HG03135 (cell line): Measurements from ENCODE around the gene OLFM2.
"Not testable (repeated sequence)": the region's sequence is repeated elsewhere in the genome, so short reads cannot be mapped to it uniquely, and the experiment has no call there.

Experiments used
- ATAC-seq: cut with Tn5 transposase; IDR thresholded peaks from one replicate; pipeline ENCODE4 v1.9.1; 2021; ENCODE audit warnings: mild to moderate bottlenecking, moderate library complexity; ENCODE audit not compliant: unreplicated experiment

The OLFM2 gene

DNA sequence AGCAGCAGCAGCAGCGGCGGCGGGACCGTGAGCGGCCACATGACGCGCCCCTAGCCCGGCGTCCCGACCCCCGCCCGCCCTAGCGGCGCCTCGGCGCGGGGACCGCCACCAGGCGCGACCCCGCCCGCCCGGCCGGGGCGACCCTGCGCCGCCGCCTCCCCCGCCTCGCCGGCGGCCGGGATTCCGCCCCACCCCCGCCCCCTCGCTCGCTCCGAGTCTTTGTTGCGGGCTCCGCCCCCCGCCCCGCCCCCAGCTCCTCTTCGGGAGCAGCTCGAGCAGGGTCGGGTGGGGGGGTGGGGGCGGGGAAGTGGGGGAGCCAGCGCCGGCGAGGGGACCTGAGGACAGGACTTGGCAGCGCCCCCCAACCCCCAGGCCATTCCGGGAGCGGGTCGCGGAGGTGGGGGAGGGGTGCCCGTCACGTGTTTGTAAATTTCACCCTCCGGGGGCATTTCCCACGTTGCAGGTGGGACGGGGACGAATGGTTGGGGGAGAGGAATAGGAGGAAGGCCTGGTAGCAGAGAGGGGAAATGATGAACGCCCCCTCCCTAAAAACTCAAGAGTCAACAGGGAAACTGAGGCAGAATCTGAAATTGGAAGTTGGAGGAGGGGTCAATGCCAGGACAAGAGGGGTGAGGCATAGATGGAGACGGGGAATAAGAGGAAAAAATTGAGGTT lies at the start of gene OLFM2:
TSS of gene OLFM2 (minus strand) at position 190 of the 675 bp plus-strand sequence. CDS start at position 41, 149 bp downstream.
- ATAC-seq = no peak

DNA sequence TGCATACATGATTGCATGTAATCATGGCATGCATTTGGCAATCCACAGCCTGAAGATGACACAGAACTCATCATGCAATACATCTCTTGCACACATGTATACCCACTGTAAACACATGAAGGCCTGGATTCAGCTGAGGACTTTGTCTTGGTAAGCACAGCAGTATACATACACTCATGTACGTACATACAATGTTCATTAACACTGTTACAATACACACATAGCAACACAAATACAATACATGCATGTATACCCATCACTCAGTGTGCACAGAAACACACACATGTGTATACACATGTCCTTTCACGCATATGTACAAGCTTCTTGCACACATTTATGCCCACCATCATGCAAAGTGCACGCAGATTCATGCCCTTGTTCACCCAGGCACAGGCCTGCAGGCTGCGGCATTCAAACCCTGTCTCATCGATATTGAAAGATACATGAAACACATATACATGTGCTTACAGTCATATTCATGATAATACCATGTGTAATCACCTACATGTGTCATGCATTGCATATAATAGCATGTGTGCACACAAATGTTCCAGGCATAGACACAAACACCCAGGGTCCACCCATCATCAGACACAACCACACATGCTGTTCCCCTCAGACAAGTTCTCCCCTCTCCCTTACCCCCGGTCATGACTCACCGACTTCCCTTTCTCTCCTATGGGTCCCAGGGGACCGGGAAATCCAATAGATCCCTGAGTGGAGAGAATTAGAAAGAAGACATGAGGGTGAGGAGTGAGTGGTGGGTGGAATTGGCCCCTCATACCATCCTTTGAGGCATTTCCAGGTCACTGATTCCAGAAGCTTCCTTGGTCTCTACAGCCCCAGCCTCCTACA lies 45.3 kb upstream of the OLFM2 start:
- no peak for ATAC-seq

DNA sequence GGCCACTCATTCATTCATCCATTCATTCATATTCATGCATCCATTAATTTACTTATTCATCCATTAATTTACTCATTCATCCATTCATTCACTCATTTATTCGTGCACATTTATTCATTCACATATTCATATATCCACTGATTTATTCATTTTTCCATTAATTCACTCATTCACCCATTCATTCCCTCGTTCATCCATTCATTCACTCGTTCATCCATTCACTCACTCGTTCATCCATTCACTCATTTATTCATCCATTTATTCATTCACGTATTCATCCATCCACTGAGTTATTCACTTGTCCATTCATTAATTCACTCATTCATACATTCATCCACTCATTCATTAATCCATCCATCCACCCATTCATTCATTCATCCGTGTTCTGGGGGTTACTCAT lies 35.8 kb upstream of the OLFM2 start:
- no peak for ATAC-seq

DNA sequence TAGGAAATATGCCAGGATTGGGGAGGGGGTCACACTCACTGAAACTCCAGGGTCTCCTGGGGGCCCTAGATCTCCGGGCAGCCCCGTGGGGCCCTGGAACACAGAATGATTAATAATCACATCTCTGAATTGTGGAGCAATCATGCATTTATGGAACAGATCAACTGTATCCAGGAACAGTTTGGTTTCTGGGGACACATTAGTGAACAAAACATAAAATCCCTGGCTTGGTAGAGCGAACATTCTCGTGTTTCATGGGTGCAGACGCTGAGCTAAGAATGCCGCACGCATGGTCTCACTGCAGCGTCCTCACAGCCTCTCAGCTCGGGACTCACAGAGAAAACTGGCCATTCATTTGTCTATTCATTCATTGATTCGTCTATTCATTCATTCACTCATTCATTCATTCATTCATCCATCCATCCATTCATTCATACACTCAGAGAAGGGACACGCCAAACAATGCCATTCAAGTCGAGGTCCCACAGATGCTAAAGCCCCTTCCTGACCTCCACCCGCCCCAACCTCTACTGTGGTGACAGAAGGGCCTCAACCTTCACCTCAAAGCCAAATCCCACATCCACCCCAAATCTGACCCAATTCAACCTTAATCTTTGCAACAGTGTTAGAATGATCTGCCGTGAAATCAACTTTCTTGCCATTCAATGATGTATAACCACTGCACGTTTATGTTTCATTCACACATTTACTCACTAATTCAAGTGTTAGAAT lies 35.0 kb upstream of the OLFM2 start:
- no peak for ATAC-seq

DNA sequence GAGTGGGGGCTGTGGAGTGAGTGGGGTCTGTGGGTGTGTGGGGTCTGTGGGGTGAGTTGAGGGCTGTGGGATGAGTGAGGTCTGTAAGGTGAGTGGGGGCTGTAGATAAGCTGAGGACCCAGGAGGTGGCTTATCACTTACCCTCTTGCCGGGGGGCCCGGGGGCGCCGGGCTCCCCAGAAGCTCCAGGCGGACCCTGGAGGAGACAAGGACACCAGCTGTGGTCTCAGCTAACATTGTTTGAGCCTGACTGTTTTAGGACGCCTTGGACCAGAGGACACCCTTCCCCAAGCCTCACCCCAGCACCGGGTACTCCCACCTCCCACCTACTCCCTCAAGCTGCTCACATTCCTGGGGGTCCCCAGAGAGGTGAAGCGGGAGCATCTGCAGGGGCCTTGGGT lies 34.2 kb upstream of the OLFM2 start:
- ATAC-seq = no peak

DNA sequence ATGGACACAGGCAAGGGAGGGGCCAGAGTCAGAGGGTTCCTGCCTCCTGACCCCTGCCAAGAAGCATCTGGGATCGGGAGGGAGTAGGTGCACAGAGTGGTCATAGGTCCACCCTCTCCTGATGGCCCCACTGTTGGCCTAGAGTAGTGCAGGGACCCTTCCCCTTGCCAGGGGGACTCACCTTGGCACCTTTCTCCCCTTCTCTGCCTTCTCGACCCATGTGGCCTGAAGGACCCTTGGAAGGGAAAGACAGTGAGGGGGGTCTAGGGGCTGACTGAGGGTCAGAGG lies 33.3 kb upstream of the OLFM2 start:
- no peak for ATAC-seq

DNA sequence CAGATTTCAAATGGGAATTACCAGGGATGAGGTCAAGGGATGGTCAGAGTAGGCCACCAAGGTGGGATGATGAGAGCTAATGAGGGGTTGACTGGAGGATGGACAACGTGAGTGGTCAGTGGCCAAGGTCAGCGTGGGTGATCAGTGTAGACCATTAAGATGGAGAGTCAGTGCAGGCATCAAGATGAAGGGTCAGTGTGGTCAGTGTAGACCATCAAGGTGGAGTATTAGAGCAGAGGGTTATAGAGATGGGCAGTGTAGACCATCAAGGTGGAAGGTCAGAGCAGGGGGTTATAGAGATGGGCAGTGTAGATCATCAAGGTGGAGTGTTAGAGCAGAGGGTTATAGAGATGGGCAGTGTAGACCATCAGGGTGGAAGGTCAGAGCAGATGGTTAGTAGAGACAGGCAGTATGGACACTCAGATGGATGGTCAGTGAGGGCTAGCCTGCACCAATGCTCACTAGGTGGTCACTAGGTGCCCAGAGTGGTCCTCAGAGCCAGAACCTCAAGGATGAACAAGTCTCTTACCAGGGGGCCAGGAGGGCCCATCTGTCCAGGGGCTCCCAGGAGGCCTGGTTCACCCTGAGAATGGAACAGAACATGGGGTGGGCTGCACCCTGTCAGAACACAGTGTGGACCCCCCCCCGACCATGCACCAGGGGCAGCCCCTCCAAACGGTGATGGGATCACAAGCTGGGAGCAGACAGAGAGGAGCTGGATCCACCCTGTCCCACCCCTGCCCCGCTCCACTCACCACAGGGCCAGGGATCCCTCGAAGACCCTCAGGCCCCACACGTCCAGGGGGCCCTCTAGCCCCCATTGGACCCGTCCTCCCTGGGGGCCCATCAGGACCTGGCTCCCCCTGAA lies 32.7 kb upstream of the OLFM2 start:
- ATAC-seq = no peak

DNA sequence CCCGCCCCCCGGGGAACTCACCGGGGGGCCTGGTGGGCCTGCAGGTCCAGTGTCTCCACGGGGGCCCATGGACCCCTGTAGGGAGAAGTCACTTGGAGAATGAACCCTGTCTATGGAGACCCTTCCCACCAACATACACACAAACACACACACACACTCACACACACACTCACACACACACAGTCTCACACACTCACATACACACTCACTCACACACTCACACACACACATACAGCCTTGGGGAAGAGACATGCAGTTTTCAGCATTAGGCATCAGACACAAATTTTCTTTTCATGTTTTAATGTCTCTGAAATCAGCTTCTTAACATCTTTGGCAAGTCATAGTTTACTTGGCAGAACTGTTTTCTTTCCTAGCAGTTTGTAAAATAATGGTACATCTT lies 31.0 kb upstream of the OLFM2 start:
- no peak for ATAC-seq

DNA sequence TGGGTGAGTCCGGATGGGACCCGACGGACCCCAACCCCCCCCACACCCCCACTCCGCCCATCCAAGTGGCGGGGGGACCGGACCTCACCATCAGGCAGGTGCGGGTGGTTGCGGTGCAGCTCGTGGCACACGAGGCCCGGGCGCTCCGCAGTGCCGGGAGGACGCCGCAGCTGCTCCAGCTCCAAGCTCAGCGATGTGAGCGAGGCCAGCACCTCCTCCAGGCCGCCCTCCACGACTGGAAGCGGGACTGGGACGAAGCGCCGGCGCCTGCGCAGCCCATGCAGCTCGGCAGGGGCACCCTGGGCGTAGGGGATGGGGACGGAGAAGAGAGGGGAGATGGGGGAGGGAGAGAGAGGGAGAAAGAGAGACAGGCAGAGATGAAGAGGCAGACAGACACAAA lies 30.1 kb upstream of the OLFM2 start:
- ATAC-seq = no peak

DNA sequence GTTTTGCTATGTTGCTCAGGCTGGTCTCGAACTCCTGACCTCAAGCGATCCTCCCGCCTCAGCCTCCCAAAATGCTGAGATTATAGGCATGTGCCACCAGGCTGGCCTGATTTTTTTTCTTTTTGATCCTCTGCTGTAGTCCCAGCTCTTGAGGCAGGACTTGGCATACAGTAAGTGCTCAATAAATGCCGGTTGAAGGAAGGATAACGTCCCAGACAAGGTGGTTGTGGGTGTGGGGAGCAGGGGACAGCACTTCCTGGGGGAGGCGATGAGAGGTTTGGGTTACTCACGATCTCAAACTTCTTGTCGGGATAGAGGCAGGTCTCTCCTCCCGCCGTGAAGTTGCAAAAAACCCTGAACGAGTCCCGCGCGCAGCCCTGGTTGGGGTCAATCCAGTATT lies 29.7 kb upstream of the OLFM2 start:
- no peak for ATAC-seq

DNA sequence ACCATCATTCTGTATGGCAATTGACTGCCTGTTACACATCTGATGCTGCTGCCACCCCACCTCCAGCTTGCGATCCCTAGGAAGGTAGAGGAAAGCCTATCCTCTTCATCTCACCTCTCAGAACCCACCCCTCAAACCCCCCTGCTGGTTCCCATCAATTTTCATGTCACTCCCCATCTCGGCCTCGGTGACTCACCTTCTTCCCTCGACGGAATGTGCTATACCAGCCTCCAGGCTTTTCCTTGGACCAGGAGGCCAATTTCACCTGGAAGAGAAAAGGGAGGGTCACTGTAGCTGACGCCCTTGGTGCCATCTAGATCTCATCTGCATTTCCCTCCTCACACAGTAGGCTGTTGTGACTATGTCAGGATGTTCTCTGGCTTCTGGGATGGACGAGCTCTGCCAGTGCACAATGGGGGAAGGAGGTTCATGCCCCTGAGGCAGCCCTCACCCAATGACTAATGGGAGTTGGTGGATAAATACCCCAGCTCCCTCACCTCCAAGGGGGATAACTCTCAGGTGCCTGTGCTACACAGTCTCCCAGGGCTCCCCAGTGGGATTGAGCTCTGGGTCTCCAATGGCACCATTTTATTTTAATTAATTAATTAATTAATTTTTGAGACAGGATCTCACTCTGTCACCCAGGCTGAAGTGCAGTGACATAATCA lies 26.4 kb upstream of the OLFM2 start:
- no peak for ATAC-seq

DNA sequence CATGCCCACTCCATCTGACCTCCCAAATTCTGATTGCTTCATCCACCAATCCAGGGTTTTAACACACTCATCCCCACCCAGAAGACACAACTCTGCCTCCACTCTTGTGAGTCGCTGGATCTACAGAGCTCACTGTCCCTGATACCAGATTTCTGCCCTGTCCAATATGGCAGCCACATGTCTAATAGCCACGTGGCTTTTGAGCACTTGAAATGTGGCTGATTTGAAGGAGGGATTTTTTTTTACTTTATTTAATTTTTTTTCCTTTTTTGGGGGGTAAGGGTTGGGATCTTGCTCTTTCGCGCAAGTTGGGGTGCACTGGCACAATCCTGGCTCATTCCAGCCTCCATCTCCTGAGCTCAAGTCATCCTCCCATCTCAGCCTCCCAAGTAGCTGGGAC lies 24.8 kb upstream of the OLFM2 start:
- no peak for ATAC-seq

DNA sequence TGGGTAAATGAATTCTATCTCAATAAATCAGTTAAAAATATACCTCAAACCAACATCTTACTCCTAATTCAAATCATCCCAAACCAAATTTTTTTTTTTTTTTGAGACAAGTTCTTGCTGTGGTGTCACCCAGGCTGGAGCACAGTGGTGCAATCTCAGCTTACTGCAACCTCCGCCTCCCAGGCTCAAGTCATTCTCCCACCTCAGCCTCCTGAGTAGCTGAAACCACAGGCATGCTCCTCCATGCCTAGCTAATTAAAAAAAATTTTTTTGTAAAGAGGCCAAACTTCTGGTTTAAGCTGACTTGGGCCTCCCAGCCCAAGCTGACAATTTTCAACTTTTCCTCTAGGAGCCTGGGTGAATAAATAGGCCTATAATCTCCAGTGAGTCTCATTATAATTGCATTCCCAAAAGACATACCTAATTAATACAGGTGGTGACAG lies 22.1 kb upstream of the OLFM2 start:
- no peak for ATAC-seq

DNA sequence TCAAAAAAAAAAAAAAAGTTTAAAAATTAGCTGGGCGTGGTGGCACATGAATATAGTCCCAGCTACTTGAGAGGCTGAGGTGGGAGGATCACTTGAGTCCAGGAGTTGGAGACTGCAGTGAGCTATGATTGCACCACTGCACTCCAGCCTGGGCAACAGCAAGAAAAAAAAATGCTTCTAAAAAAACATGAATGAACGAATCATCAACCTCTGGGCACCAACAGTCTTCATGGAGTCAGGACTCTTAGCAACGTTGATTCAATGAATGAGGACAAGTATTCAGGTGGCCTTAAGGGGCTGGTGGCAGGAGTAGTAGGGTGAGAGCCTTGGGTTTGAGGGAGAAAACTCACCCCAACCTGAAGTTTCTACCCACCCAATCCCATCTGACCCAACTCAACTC lies 20.6 kb upstream of the OLFM2 start:
- ATAC-seq = no peak

DNA sequence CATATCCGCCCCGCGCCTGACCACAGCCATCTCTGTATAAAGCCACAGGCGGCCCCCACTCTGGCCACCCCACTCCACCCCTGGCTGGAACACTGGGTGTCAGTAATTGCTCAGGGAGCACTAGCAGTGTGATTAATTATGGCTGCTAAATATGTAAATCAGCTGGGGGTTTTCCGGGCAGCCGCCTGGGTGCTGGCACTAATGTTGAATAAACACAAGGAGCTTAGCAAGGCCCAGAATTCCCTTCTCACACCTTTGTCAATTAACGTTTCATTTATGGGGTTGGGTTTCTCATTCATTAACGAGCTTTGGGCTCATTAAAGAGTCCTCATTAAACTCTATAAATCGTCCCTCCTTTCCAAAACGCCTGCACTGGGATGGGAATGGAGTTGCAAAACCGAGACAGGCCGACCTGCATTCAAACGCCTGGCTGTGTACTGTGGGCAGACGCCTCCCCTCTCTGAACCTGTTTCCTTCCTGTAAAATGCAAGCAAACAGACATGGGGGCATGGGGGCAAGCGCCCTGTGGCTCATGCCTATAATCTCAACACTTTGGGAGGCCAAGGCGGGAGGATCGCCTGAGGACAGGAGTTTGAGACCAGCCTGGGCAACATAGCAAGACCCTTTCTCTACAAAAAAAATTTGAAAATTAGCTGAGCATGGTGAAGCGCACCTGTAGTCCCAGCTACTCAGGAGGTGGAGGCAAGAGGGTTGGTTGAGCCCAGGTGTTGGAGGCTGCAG lies 17.7 kb upstream of the OLFM2 start:
- ATAC-seq = no peak

DNA sequence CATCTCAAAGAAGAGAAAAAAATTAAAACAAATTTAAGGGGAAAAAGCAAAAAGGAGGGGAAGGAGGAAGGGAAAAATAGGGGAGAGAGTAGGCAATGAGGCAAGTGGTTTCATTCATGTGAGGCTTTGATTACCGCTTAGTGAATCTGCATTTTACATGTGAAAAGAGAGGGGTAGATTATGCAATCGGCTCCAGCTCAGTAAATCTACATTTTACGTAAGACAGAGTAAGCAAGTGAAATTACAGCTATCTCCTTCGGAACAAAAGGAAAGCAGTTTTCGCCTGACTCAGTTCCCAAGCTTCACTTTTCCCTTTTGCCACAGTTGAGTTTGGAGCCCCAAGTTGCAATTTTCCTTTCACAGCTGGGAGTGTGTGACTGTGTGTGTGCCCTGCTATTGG lies 16.0 kb upstream of the OLFM2 start:
- ATAC-seq = no peak

DNA sequence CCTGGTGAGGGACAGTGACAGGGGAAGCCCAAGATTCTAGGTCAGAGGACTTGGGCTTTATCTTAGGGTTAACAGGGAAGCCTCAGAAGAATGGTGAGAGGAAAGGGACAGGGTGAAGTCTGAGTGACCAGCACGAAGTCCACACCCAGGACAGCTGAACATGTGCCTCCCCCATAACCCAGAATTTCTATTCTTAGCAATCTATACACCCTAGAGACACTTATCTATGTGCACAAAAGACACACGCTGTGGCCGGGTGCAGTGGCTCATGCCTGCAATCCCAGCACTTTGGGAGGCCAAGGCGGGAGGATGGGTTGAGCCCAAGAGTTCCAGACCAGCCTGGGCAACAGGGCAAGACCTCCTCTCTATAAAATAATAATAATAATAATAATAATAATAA lies 11.1 kb upstream of the OLFM2 start:
- no peak for ATAC-seq

DNA sequence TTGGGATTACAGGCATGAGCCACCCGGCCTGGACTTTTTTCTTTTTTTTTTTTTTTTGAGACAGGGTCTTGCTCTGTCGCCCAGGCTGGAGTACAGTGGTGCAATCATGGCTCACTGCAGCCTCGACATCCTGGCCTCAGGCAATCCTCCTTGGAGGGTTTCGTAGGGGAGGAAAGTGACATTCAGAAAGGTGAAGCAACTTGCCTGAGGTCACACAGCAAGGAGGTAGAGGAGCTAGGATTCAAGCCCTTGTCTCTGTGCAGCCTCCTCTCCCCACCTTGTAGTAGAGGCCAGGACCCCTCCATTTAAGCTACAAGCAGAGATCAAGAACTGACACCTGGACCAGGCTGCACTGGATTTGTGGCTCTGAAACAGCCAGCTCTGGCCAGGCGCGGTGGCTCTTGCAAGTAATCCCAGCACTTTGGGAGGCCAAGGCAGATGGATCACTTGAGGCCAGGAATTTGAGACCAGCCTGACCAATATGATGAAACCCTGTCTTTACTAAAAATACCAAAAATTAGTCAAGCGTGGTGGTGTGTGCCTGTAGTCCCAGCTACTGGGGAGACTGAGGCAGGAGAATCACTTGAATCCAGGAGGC lies 10.3 kb upstream of the OLFM2 start:
- ATAC-seq = not testable (repeated sequence)

DNA sequence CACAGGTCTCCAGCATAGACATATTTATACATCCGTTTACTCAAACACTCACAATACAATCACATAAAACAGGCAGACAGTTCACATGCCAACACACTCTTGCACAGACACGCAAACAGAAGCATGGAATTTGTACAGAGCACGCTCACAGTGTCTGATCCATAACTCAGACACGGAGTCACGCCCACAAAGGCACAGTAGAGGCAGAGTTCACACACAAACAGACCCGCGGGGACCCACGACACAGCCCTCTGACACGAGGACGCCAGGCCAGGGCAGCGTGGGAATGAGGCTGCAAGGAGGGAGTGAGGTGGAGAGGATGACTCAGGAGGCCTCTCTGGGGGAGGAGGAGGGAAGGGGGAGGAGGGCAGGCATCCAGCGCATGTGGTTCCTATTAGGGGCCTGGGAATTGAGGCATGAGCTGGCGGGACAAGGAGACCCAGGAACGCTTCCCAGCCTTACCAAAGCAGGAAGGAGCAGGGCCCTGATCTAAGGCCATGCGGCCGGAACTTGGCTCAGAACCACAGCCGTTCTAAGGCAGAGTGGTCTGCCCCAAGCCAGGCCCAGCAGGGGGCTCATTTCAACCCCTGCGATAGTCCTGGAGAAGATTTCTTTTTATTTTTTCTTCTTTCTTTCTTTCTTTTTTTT lies 9.1 kb upstream of the OLFM2 start:
- ATAC-seq = no peak
